DOHH2 (cell line): ENCODE results near the gene DNMT1.

Source experiments
- H3F3A ChIP-seq: fragments of 200-600 bp; sonication (generic), shearing (Covaris generic); 2 replicates; pipeline ENCODE4 v1.6.0; 2016; ENCODE audit warnings: antibody characterized with exemption, mild to moderate bottlenecking; ENCODE audit not compliant: control insufficient read depth, insufficient read depth
- H3K27ac ChIP-seq: fragments of 200-600 bp; sonication (generic); 2 replicates; pipeline ENCODE4 v1.5.1; 2014; ENCODE audit warnings: low read depth, mild to moderate bottlenecking, low read length, moderate library complexity
- H3K27me3 ChIP-seq: fragments of 200-600 bp; sonication (generic); 2 replicates; pipeline ENCODE4 v1.6.1; 2014; ENCODE audit warnings: mild to moderate bottlenecking, low read length, mixed read lengths; ENCODE audit not compliant: control insufficient read depth
- H3K36me3 ChIP-seq: fragments of 200-600 bp; sonication (generic); 2 replicates; pipeline ENCODE4 v1.6.1; 2014; ENCODE audit warnings: mild to moderate bottlenecking, low read length, moderate library complexity, mixed read lengths; ENCODE audit not compliant: control insufficient read depth
- H3K4me1 ChIP-seq: fragments of 200-600 bp; sonication (generic); 2 replicates; pipeline ENCODE4 v1.6.1; 2014; ENCODE audit warnings: mild to moderate bottlenecking, low read length, mixed read lengths; ENCODE audit not compliant: control insufficient read depth
- H3K4me2 ChIP-seq: fragments of 200-600 bp; sonication (generic); 2 replicates; pipeline ENCODE4 v1.6.0; 2014; ENCODE audit warnings: mild to moderate bottlenecking, low read length, moderate library complexity
- H3K4me3 ChIP-seq: fragments of 200-600 bp; sonication (generic); 2 replicates; pipeline ENCODE4 v1.5.1; 2014; ENCODE audit warnings: mild to moderate bottlenecking, low read length, mixed read lengths
- H3K79me2 ChIP-seq: fragments of 200-600 bp; sonication (generic); 2 replicates; pipeline ENCODE4 v1.6.1; 2014; ENCODE audit warnings: mild to moderate bottlenecking, low read length, mixed read lengths; ENCODE audit not compliant: control insufficient read depth
- H3K9me2 ChIP-seq: fragments of 200-600 bp; sonication (generic); replicated peaks from 2 replicates; pipeline ENCODE4 v1.6.1; 2014; ENCODE audit warnings: mild to moderate bottlenecking, low read length, mixed read lengths; ENCODE audit not compliant: control insufficient read depth
- H3K9me3 ChIP-seq: fragments of 200-600 bp; sonication (generic); 2 replicates; pipeline ENCODE4 v1.6.1; 2014; ENCODE audit warnings: antibody characterized with exemption, low read length, mixed read lengths; ENCODE audit not compliant: control insufficient read depth, insufficient read depth
- H4K20me1 ChIP-seq: fragments of 200-600 bp; sonication (generic); 2 replicates; pipeline ENCODE4 v1.6.0; 2014; ENCODE audit warnings: low read depth, mild to moderate bottlenecking, antibody characterized with exemption, low read length, moderate library complexity; ENCODE audit not compliant: control insufficient read depth, insufficient read depth
- EZH2phosphoT487 ChIP-seq: fragments of 200-600 bp; sonication (generic); IDR thresholded peaks from 2 replicates; pipeline ENCODE4 v1.6.1; 2017; ENCODE audit warnings: borderline replicate concordance, mild to moderate bottlenecking, antibody characterized with exemption, low read length, moderate library complexity, mixed read lengths
- TF ChIP-seq, protein P1 (sequence below): fragments of 200-600 bp; sonication (generic); IDR thresholded peaks from one replicate; pipeline ENCODE4 v1.5.1; 2014; ENCODE audit warnings: antibody characterized with exemption, mild to moderate bottlenecking, low read depth, low read length; ENCODE audit not compliant: poor library complexity, severe bottlenecking

Gene DNMT1

DNA sequence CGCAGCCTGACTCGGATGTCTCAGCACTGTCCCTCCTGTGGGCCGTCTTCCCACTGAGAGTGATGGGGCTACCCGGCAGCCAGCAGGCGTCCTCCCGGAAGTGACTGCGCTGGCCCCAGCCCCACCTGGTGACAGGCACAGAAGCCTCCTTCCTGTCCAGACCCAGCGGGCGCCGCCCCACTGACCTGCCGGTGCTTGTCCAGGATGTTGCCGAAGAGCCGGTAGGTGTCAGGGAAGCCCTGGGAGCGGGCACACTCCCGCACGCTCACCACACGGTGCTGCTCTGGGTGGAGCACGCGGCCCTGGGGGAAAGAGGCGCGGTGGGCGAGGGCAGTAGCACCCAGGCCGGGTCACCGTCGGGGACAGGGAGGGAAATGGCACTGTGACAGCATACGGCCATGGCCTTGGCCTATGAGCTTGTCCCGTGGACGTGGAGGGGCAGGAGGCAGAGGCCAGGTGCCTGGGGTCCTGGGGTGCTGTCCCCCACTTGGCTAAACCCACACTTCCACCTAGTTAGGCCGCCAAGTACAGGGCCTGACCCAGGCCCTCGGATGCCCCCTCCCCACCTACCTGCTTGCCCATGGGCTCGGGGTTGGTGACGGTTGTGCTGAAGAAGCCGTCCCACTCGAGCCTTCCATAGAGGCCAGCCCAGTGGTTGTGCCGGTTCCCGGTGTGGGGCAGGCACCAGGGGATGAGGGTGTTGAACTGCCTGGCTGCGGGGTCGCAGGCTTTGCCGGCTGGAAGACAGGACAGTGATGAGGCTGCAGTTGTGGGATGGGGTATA is 59.0 kb downstream of the DNMT1 start:
- peaks cover 18% of the 10 kb centered on the region; the same call in 1 of the 2 replicates for H3K79me2 ChIP-seq
- no peaks in the 10 kb centered on the region for H4K20me1 ChIP-seq
- peaks cover 99% of the 10 kb centered on the region for H3K36me3 ChIP-seq
- H3K27me3 ChIP-seq, result no peaks in the 10 kb centered on the region
- no peak overlapping the region for H3K4me3 ChIP-seq
- H3K9me3 ChIP-seq, result no peaks in the 10 kb centered on the region
- H3K4me1 ChIP-seq, result no peaks in the 10 kb centered on the region
- H3K4me2 ChIP-seq, result no peak overlapping the region
- H3K9me2 ChIP-seq, result no peaks in the 10 kb centered on the region
- no peak for TF ChIP-seq EZH2phosphoT487
- TF ChIP-seq, protein P1, sequence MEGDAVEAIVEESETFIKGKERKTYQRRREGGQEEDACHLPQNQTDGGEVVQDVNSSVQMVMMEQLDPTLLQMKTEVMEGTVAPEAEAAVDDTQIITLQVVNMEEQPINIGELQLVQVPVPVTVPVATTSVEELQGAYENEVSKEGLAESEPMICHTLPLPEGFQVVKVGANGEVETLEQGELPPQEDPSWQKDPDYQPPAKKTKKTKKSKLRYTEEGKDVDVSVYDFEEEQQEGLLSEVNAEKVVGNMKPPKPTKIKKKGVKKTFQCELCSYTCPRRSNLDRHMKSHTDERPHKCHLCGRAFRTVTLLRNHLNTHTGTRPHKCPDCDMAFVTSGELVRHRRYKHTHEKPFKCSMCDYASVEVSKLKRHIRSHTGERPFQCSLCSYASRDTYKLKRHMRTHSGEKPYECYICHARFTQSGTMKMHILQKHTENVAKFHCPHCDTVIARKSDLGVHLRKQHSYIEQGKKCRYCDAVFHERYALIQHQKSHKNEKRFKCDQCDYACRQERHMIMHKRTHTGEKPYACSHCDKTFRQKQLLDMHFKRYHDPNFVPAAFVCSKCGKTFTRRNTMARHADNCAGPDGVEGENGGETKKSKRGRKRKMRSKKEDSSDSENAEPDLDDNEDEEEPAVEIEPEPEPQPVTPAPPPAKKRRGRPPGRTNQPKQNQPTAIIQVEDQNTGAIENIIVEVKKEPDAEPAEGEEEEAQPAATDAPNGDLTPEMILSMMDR, result no peak
- no peak overlapping the region for H3K27ac ChIP-seq
- peaks cover 22% of the 10 kb centered on the region for H3F3A ChIP-seq

GRCh38 chr19:10134040-10134439 is 60.7 kb downstream of the DNMT1 start:
- no peak overlapping the region for H3K4me3 ChIP-seq
- H3K9me2 ChIP-seq, result no peaks in the 10 kb centered on the region
- peaks cover 32% of the 10 kb centered on the region for H3F3A ChIP-seq
- H3K4me2 ChIP-seq, result no peak overlapping the region
- no peak for TF ChIP-seq EZH2phosphoT487
- TF ChIP-seq, protein P1, result no peak
- no peak overlapping the region for H3K27ac ChIP-seq
- H3K79me2 ChIP-seq, result peaks cover 10% of the 10 kb centered on the region; the same call in 1 of the 2 replicates
- H3K27me3 ChIP-seq, result no peaks in the 10 kb centered on the region
- no peaks in the 10 kb centered on the region for H3K9me3 ChIP-seq
- peaks cover 97% of the 10 kb centered on the region for H3K36me3 ChIP-seq
- no peaks in the 10 kb centered on the region for H3K4me1 ChIP-seq
- H4K20me1 ChIP-seq, result no peaks in the 10 kb centered on the region

DNA sequence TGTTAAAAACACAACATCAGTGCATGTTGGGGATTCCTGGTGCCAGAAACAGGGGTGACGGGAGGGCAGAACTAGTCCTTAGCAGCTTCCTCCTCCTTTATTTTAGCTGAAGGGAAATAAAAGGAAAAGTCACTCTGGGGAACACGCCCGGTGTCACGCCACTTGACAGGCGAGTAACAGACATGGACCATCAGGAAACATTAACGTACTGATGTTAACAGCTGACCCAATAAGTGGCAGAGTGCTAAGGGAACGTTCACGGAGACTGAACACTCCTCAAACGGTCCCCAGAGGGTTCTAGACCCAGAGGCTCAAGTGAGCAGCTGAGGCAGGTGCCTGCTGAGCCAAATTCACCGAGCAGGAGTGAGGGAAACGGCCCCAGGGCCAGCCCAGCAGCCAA is 61.2 kb downstream of the DNMT1 start:
- Histone ChIP-seq H3K27ac (no peak overlapping the region), H3K9me3 (no peaks in the 10 kb centered on the region), H3F3A (peaks cover 36% of the 10 kb centered on the region), H3K4me1 (no peaks in the 10 kb centered on the region), H3K27me3 (no peaks in the 10 kb centered on the region), H3K79me2 (peaks cover 7% of the 10 kb centered on the region; the same call in 1 of the 2 replicates), H4K20me1 (no peaks in the 10 kb centered on the region), H3K4me2 (no peak overlapping the region), H3K9me2 (no peaks in the 10 kb centered on the region), H3K4me3 (no peak overlapping the region), H3K36me3 (peaks cover 97% of the 10 kb centered on the region)
- TF ChIP-seq EZH2phosphoT487, result no peak
- TF ChIP-seq, protein P1, result no peak
